A549 (cell line): ENCODE results near the gene TTC7B.

Experiments used
- POLR2A ChIP-seq: IDR thresholded peaks from 2 replicates; pipeline ENCODE4 v1.6.1; 2012; ENCODE audit warnings: mild to moderate bottlenecking, low read length
- TF ChIP-seq, protein P1 (sequence below): fragments of 250-450 bp; sonication (Bioruptor Pico); IDR thresholded peaks from 2 replicates; pipeline ENCODE4 v1.5.0; 2021; ENCODE audit warnings: mild to moderate bottlenecking, moderate library complexity, borderline replicate concordance
- TF ChIP-seq, protein P2 (sequence below): fragments of 200-600 bp; sonication (generic); IDR thresholded peaks from 2 replicates; pipeline ENCODE4 v1.6.1; 2016; ENCODE audit warnings: antibody characterized with exemption, mild to moderate bottlenecking, moderate library complexity
- TF ChIP-seq, protein P3 (sequence below): fragments of >200 bp; sonication (Bioruptor Twin); formaldehyde crosslinking; IDR thresholded peaks from 3 replicates; pipeline ENCODE4 v1.5.1; 2016

DNA sequence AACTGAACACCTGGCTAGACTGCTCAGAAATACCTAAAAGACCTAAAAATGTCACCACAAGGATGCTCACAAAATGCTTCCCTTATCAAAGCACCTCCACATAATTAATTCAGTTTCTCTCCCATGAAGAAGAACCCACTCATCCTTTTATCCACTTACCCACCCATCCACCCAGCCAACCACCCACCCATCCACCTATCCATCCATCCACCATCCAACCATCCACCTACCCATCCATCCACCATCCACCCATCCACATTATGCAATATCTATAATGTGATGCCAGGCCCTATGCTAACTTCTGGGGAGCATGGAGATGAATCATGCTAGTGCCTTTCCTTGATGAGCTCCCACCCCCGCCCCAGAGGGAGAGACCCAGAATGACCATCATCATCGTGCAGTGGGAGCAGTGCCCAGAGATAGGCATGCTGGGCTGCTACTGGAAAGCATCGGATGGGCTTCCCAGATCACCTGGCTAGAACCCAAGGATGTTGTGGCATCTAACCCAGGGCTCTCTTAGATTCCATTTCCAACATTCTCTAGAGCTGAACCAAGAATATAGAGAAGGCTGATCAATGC lies 166.6 kb downstream of the TTC7B start:
- TF ChIP-seq, protein P1, sequence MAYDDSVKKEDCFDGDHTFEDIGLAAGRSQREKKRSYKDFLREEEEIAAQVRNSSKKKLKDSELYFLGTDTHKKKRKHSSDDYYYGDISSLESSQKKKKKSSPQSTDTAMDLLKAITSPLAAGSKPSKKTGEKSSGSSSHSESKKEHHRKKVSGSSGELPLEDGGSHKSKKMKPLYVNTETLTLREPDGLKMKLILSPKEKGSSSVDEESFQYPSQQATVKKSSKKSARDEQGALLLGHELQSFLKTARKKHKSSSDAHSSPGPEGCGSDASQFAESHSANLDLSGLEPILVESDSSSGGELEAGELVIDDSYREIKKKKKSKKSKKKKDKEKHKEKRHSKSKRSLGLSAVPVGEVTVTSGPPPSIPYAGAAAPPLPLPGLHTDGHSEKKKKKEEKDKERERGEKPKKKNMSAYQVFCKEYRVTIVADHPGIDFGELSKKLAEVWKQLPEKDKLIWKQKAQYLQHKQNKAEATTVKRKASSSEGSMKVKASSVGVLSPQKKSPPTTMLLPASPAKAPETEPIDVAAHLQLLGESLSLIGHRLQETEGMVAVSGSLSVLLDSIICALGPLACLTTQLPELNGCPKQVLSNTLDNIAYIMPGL: no peak
- TF ChIP-seq, protein P2, sequence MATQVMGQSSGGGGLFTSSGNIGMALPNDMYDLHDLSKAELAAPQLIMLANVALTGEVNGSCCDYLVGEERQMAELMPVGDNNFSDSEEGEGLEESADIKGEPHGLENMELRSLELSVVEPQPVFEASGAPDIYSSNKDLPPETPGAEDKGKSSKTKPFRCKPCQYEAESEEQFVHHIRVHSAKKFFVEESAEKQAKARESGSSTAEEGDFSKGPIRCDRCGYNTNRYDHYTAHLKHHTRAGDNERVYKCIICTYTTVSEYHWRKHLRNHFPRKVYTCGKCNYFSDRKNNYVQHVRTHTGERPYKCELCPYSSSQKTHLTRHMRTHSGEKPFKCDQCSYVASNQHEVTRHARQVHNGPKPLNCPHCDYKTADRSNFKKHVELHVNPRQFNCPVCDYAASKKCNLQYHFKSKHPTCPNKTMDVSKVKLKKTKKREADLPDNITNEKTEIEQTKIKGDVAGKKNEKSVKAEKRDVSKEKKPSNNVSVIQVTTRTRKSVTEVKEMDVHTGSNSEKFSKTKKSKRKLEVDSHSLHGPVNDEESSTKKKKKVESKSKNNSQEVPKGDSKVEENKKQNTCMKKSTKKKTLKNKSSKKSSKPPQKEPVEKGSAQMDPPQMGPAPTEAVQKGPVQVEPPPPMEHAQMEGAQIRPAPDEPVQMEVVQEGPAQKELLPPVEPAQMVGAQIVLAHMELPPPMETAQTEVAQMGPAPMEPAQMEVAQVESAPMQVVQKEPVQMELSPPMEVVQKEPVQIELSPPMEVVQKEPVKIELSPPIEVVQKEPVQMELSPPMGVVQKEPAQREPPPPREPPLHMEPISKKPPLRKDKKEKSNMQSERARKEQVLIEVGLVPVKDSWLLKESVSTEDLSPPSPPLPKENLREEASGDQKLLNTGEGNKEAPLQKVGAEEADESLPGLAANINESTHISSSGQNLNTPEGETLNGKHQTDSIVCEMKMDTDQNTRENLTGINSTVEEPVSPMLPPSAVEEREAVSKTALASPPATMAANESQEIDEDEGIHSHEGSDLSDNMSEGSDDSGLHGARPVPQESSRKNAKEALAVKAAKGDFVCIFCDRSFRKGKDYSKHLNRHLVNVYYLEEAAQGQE: no peak
- TF ChIP-seq POLR2A: no peak
- TF ChIP-seq, protein P3, sequence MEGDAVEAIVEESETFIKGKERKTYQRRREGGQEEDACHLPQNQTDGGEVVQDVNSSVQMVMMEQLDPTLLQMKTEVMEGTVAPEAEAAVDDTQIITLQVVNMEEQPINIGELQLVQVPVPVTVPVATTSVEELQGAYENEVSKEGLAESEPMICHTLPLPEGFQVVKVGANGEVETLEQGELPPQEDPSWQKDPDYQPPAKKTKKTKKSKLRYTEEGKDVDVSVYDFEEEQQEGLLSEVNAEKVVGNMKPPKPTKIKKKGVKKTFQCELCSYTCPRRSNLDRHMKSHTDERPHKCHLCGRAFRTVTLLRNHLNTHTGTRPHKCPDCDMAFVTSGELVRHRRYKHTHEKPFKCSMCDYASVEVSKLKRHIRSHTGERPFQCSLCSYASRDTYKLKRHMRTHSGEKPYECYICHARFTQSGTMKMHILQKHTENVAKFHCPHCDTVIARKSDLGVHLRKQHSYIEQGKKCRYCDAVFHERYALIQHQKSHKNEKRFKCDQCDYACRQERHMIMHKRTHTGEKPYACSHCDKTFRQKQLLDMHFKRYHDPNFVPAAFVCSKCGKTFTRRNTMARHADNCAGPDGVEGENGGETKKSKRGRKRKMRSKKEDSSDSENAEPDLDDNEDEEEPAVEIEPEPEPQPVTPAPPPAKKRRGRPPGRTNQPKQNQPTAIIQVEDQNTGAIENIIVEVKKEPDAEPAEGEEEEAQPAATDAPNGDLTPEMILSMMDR: no peak
